ENCODE data around the gene TP73.

TP73 gene

DNA sequence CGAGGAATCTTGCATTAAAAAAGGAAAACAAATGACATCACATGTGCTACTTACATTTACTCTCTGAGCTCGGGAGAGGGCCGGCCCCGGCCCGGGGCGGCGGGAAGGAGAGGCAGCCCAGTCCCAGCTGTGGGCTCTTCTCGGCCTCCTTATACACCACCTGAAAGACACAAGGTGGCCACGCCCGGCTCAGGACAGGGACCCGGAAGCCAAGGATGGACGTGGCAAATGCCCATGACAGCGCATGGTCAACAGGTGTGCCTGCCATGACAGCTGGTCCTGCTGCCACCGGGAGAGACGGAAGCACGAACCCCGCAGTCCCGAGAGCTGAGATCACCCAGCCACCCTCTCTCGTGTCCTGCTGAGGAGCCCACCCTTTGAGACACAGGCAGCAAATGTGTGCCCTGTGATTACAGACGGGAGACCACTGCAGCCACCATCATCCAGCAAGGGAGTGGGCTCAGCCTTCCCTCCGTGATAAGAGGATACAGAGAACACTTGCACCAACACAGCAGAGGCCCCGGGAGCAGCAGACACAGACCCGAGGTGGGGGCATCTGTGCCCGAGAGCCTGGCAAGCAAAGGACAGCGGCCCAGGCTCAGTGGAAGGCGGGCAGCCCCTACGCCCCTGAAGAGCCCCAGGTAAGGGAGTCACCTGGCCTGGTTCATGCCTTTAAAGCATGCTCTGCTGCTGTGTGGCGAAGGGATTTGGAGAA, 18.8 kb upstream of the TP73 start:
- in situ Hi-C loops (cut with MboI; ENCODE audit: low sequenced_read_pairs) = no loop called here

DNA sequence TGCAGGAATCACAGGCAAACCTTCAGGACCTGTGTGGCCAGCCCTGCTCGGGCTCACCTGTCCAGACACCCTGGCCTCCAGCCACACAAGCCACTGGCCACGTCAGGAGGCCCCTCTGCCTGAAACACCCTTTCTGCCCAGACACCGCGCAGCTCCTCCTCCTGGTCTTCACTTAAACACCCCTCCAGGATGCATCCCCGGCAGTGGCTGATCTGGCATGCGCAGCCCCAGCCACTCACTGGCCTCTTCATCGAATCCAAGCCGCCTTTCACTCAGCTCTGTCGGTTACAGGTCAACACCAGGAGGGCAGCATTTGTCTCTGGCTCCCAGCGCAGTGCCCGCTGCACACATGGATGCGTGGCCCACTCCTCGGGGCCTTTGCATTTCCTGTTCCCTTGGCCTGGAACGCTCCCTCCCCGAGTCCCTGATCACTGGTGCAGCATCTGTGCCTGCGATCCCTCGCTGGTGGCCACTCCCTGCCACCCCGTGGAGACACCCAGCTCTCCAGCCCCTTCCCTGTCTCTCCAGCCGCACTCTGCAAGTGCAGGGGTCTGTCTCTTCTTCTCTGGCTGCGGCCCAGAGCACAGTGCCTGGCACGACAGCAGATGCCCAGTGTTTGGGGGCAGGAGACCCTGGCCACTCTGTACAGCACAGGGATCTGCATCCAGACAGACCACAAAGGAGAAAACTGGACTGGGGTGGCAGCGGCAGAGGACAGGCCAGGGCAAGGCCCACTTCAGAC, 18.1 kb upstream of the TP73 start:
- in situ Hi-C loops (cut with MboI; ENCODE audit: low sequenced_read_pairs) = no loop called here

DNA sequence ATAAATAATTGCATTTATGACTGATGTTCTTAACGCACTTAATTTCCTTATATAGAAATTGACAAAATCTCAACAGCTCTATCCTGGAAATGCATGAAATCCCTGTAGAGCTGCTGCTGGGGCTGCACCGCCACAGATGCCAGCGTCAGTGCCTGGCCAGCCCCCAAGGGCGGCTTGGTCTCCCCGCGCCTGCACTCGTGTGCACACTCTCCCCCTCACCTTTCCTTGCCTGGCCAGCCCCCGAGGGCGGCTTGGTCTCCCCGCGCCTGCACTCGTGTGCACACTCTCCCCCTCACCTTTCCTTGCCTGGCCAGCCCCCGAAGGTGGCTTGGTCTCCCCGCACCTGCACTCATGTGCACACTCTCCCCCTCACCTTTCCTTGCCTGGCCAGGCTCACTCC, 16.2 kb upstream of the TP73 start:
- in situ Hi-C loops (cut with MboI; ENCODE audit: low sequenced_read_pairs) = no loop called here

DNA sequence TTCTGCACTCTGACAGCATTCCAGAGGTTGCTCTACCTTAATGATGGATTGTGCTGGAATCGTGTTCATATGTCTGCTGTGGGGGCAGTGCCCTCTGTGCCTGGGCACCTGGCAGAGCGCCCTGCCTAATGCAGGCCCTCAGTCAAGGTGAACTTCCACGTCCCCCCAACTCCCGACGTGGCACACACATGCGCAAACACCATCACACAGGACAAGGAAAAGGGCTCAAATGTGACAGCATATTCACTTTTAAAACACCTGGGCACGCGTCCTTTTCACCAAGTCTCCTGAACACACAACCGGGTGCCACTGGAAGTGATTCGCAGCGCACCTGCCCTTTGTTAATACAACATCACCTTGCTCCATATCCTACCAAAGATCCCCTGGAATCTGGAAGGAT, 15.8 kb upstream of the TP73 start:
- in situ Hi-C loops (cut with MboI; ENCODE audit: low sequenced_read_pairs) = no loop called here

DNA sequence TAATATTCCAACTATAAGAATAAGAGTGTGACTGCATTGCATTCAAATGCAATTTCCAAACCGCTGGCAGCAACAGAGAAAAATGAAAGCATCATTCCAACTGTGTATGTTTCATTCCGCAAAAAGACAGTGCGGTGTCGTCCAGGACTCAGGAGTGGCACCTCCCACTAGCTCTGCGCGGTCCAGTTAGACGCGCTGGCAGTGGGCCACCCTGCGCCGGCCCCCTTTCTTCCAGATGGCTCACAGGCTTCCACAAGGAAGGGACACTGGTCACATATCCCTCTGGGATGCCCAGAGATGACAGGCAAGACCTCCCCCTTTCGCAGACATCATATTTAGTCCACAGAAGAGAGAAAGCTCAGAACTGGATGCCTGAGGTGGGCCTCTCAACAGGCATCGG, 14.3 kb upstream of the TP73 start:
- in situ Hi-C loops (cut with MboI; ENCODE audit: low sequenced_read_pairs) = no loop called here

DNA sequence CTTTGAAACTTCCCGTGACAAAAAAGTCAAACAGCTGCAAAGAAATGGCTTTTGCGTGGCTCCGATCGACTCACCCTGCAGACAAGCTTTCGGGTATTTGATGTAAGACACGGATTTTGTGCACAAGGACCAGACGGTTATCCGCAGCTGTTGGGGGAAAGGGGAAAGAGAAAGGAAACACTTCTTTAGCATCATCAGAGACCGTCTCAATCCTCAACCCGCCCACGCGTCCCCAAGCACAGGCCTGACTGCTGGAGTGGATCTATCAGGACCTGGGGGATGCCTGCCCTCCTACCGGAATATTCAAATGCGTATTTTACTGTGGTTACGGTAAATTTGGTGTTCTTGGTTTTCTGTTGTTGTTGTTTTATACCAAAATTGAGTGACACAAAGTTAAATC, 13.6 kb upstream of the TP73 start:
- in situ Hi-C loops (cut with MboI; ENCODE audit: low sequenced_read_pairs) = no loop called here

DNA sequence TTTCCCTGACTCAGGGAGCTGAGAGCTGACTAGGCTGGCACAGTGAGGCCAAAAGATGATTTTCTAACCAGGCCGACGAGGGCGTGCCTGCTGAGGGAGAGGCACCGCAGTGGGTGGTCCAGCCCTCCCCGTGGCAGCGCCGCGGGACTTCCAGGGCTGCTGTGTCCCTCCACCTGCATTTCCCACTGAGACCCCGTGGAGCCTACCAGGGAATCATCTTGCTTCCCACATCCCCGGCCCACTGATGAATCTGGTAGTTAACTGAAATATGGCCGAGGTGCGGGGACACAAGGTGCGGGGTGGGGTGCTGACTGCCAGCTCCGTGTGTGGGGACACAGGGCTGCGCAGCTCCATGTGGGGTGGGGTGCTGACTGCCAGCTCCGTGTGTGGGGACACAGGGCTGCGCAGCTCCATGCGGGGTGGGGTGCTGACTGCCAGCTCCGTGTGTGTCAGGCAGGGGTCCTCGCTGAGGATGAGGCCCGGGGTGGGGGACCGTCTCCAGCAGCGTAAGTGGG, 12.9 kb upstream of the TP73 start:
- in situ Hi-C loops (cut with MboI; ENCODE audit: low sequenced_read_pairs) = no loop called here

DNA sequence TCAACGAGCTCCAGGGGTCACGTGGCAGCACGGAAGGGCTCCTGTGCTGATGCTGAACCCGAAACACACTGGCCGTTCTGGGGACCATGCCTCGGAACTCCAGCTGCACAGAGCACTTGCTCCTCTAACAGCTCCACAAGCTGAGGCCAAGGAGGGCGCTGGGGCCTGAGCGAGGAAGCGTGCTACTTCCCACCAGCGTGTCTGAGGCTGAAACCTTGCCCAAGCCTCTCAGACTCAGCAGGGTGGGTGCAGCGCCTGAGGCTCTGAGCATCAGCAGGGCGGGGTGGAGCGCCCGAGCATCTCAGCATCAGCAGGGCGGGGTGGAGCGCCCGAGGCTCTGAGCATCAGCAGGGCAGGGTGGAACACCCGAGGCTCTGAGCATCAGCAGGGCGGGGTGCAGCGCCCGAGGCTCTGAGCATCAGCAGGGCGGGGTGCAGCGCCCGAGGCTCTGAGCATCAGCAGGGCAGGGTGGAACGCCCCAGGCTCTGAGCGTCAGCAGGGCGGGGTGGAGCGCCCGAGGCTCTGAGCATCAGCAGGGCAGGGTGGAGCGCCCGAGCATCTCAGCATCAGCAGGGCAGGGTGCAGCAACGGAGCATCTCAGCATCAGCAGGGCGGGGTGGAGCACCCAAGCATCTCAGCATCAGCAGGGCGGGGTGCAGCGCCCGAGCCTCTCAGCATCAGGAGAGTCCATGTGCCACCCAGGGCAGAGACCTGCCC, 12.0 kb upstream of the TP73 start:
- in situ Hi-C loops (cut with MboI; ENCODE audit: low sequenced_read_pairs) = no loop called here

DNA sequence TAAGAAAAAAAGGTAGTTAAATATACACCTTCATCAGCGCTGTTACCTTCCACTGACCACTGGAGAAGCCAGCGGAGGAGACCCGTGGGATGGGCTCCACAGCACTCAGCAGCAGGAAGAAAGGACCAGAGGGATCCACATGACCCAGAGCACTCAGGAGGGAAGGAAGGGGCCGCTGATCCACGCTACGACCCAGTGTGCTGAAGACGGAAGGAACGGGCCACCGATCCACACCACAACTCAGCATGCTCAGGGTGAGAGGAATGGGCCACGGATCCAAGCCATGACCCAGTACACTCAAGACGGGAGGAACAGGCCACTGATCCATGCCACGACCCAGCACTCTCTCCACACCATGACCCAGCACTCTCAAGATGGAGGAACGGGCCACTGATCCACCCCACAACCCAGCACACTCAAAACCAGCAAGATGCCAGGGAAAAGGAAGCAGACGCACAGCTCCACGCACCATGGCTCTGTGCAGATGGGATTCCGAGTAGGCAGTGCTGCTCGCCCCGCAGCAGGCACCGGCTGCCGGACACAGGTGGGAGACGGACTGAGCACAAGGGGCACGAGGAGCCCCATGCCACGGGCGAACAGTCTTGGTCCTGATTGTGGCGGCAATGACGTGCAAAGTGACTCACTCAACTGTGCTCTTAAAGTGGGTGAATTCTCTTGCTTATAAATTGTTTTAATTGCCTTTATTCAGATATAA, 11.1 kb upstream of the TP73 start:
- in situ Hi-C loops (cut with MboI; ENCODE audit: low sequenced_read_pairs) = no loop called here

DNA sequence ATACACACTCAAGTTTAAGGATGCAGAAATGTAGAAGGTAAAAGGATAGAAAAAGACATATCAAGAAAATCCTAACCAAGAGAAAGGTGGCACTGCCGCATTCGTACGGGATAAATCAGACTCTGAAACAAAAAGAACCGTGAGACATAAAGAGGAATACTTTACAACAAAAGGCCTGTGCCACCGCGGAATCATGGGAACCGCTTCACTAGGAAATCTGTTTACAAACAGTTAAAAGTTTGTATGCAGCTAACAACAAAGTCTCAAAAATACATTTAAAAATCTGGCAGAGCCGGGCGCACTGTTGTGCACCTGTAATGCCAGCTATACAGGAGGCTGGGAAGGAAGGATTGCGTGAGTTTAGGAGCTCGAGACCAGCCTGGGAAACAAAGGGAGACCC, 10.5 kb upstream of the TP73 start:
- in situ Hi-C loops (cut with MboI; ENCODE audit: low sequenced_read_pairs) = no loop called here

DNA sequence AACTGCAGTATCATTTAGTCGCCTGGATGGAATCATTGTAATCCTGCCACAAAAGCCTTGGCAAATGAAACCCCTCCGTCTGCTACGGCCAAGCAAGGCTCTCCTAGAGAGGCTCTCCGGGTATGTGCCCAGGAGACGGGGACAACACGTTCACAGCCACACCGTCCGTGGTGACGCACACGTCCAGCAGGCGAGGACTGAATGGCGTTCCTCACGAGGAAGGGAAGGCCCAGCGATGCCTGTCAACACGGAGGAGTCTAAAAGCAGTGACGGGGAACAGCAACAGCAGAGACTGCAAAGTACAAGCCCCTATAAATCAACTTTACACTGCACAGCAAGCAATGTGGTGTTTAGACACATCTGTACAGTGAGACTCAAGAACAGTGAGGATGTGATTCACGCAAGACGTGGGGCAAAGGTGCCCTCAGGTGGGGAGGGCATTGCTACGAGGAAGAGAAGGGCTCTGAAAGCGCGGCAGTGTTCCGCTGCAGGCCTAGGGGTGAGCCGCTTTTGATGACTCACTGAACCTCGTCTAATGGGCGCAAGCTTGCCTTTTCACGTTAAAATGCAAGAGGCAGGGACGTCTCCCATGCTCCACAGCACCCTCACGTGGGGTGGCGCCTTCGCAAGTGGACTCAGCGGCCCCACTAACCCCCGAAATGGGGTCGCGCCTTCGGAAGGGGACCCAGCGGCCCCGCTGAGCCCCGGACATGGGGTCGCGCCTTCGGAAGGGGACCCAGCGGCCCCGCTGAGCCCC, 9.2 kb upstream of the TP73 start:
- in situ Hi-C loops (cut with MboI; ENCODE audit: low sequenced_read_pairs) = no loop called here

DNA sequence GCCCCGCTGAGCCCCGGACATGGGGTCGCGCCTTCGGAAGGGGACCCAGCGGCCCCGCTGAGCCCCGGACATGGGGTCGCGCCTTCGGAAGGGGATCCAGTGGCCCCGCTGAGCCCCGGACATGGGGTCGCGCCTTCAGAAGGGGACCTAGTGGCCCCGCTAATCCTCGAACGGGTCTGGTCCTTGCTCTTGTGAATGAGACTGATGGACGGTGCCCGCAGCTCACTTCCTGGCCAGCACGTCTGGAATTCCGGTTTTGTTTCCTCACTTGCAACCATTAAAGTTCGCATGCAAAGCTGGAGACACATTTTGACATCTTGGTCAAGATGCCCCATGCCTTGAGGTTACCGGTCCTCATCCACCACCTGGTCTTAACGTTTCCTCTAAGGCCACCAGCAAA, 8.0 kb upstream of the TP73 start:
- in situ Hi-C loops (cut with MboI; ENCODE audit: low sequenced_read_pairs) = no loop called here

DNA sequence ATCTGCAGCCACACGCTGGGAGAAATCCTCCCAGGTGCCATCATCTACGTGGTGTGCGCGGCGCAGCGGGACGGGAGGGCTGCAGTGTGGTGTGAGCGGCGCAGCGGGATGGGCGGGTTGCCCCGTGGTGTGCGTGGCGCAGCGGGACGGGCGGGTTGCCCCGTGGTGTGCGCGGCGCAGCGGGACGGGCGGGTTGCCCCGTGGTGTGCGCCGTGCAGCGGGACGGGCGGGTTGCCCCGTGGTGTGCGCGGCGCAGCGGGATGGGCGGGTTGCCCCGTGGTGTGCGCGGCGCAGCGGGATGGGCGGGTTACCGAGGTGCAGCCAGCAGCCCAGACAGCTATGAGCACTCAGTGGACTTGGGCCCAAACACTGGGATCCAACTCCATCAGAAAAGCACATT, 7.1 kb upstream of the TP73 start:
- in situ Hi-C loops (cut with MboI; ENCODE audit: low sequenced_read_pairs) = no loop called here

DNA sequence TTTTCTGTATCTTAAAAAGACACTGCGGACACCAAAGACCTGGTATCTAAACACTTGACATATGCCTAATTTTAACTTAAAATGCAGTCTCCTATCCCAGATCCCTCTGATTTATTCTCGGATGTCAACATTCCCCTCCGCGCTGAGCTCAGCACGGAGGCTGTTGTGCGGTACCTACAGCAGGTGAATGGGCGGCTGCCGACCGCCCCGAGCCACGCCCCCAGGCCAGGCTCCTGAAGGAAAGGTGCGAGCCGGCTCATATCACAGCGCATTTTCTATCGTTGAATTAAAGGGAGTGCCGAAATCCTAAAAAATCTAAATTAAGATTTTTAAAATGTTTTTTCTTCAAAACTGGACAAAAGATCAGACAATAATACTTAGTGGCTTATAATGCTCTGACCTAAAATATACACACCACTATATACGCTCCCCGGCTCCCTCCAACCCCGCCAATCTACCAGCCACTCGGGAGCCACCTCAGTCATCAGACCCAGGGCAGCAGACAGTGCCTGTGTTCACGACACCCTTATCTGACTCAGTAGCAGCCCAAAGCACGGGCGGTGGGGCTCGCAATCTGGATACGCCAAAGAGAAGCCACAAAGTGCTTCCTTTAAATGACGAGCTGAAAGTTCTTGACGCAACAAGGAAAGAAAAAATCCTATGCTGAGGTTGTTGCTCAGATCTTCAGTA, 6.5 kb upstream of the TP73 start:
- in situ Hi-C loops (cut with MboI; ENCODE audit: low sequenced_read_pairs) = no loop called here

DNA sequence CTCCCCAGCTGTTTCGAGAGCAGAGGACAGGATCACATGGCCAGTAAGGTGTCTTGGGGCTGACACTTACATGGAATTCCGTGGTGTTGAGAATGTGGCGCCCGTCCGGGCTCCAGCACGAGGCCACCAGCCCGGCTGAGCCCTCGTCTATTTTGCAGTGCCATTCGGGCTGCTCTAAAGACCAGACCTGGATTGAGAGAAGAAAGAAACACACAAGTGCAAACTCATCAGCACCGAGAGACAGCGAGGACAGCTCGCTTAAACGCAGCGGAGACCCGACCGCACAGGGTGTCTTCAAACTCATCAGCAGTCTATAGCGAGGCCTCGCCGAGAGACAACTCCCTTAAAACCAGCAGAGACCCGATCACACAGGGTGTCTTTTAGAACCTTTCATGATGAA, 5.7 kb upstream of the TP73 start:
- in situ Hi-C loops (cut with MboI; ENCODE audit: low sequenced_read_pairs) = no loop called here

DNA sequence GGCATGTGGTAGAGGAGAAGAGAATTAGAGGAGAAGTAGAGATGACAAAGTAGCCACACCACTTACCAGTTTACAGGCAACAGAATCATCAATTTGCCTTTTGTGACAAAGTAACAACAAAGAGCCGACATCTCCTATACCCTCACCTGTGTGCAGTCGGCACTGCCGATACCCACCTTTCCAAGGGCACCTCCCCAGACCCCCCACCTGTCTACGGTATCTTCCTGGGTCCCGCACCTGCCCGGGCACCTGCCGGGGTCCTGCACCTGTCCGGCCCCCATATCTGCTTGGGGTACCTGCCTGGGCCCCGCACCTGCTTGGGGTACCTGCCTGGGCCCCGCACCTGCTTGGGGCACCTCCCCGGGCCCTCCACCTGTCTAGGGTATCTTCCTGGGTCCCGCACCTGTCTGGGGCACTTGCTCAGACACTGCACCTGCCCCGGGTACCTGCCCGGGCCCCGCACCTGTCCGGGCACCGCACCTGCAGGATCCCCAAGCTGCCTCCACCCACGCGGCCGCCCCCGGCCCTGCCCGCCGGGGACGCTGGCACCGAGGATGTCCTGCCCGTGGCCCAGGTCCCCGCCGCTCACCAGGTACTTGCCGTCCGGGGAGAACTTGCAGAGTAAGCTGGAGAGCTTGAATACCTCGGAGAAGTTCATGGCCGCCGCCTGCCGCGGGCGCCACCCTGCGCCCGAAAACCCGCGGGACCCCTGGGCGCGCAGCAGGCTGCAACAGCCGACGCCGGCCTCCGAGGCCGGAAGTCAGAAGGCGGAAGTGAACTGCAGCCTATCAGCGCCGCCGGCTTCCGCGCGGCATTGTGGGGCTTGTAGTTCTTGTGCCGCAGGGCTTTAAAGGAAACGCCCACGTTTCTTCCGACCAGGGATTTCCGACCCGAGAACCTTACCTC, 2.7 kb upstream of the TP73 start, which contains the start of gene WRAP73:
Gene WRAP73 (minus strand): TSS at position 762 of the 906 bp plus-strand sequence. CDS start 104 bp downstream, at position 658.
- in situ Hi-C loops (cut with MboI; ENCODE audit: low sequenced_read_pairs) = no loop called here

DNA sequence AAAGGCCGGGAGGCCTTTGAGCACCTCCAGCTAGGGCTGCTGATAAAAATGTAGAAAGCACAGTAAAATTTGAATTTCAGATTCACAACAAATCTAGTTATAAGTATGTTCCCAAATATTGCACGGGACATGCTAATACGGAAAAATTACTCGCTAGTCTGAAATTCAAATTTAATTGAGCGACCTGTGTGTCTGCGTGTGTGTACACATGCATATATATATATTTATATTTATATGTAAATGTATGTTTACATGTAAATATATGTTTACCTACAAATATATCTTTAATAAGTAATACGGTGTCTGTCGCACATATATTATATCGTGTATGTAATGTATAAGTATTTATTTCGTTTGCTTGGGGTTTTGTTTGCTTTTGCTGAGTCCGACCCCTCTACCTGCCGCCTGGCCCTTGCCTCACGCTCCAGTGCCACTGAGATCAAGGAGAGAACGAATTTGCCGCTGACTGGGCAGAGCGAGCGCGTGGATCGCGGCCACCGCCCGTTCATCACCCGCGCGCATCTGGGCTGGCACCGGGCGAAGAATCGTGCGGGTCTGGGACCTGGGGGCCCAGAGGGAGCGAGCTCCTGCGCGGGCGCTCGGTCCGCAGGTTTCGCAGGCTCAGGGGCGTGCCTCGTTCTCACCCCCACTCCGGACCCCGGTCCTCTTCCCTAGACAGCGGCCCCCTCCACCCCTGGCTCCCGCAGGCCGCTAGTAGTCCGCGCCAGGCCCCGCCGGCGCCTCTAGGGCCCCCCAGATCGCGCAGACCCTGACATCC, 1.9 kb upstream of the TP73 start:
- in situ Hi-C loops (cut with MboI; ENCODE audit: low sequenced_read_pairs) = no loop called here
